ENCODE results near the gene TPSD1.
"Not testable (repeated sequence)": the region's sequence is repeated elsewhere in the genome, so short reads cannot be mapped to it uniquely, and the experiment has no call there.

DNA sequence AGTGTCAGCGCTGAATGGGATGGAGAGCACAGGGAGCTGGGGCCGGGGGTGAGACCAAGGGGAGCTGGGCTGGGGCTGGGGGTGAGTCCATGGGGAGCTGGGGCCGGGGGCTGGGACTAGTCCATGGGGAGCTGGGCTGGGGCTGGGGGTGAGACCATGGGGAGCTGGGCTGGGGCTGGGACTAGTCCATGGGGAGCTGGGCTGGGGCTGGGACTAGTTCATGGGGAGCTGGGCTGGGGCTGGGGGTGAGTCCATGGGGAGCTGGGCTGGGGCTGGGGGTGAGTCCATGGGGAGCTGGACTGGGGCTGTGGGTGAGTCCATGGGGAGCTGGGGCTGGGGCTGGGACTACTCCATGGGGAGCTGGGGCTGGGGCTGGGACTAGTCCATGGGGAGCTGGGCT, 1.0 kb upstream of the TPSD1 start:
- TF ChIP-seq, protein P1, sequence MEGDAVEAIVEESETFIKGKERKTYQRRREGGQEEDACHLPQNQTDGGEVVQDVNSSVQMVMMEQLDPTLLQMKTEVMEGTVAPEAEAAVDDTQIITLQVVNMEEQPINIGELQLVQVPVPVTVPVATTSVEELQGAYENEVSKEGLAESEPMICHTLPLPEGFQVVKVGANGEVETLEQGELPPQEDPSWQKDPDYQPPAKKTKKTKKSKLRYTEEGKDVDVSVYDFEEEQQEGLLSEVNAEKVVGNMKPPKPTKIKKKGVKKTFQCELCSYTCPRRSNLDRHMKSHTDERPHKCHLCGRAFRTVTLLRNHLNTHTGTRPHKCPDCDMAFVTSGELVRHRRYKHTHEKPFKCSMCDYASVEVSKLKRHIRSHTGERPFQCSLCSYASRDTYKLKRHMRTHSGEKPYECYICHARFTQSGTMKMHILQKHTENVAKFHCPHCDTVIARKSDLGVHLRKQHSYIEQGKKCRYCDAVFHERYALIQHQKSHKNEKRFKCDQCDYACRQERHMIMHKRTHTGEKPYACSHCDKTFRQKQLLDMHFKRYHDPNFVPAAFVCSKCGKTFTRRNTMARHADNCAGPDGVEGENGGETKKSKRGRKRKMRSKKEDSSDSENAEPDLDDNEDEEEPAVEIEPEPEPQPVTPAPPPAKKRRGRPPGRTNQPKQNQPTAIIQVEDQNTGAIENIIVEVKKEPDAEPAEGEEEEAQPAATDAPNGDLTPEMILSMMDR (IDR thresholded peaks at IDR 0.05): not testable (repeated sequence)
- TF ChIP-seq MYC (IDR thresholded peaks at IDR 0.05; ENCODE audit: borderline replicate concordance, low read length); EP300 (IDR thresholded peaks at IDR 0.05); RCOR1 (IDR thresholded peaks at IDR 0.05; ENCODE audit: low read depth, low read length); NR3C1 (IDR thresholded peaks at IDR 0.05); SREBF2 (IDR thresholded peaks at IDR 0.05); POLR2A (IDR thresholded peaks at IDR 0.05; ENCODE audit: low read length); EHMT2 (IDR thresholded peaks at IDR 0.05; ENCODE audit: low read depth): not testable (repeated sequence)

Data from A549 (cell line).